ENCODE data around the gene GRAMD2A. TPM values are rescaled to one million over a fixed set of nuclear protein-coding genes. Genes with fewer than 3 reads are reported as not detected.

Gene GRAMD2A
- total RNA-seq, 2 experiments from 2014 or later, result 0.11 TPM; not detected in 1

DNA sequence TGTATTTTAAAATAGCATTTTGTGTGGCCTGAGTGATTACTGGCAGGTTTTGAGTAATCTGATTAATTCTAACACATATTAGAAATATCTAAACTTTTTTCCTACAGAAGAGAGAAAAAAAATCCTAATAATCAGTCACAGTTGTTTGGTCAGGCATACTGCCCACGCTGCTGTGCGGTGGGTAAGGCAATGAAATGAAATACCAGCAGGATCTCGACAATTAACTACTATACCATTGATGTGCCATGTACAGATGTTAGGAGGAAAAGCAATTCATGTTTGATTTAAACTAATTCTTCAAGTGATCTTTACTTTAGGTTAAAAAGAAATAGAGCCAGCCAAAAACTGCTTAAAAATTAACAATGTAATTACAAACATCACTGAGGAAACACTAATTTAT, 5.2 kb downstream of the GRAMD2A start:
- intact Hi-C loops (cut with DNase I, micrococcal nuclease), result no loop called here
- Mint-ChIP-seq H3K4me3 (no peak overlapping the region), H3K36me3 (ENCODE audit: low read depth) (no peaks in the 10 kb centered on the region)

DNA sequence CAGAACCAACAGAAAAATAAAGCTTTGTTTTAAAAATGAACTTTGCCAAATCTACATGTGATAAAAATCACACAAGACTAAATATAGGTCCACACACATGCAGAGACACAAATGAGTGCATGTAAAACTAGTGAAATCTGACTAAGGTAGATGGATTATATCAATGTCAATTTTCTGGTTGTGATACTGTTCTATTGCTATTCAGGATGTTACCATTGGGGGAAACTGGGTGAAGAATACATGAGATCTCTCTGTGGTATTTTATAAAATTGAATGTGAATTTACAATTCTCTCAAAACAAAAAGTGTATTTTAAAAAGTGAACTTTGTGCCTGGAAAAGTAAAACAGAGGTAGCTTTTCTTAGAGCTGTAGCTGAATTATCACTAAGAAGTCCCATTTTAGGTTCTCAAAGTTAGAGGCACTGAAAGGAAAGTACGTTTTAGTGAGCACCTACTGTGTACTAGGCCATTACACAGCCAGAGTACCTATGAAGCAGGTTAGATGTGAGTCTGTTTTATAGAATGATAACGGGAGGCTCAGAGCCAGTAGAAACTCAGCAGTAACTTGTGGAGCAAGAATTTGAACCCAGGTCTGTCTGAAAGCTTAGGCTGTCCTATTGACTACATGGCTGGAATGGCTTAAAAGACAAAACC, 8.2 kb downstream of the GRAMD2A start:
- H3K4me1 Mint-ChIP-seq, result no peaks in the 10 kb centered on the region
- H3K27me3 Mint-ChIP-seq, result peaks cover 13% of the 10 kb centered on the region
- ATAC-seq (no peak), DNase-seq (no peak)
- H3K27ac Mint-ChIP-seq, result no peak overlapping the region
- POLR2A ChIA-PET, result no interaction called here
- no peak overlapping the region for H3K4me3 Mint-ChIP-seq
- CTCF ChIA-PET, result interaction anchor here (0.6 to 2.1 kb wide), 3 partner anchors 12 to 157 kb away, joined by 3 to 7 read pairs (median 3); no protein-coding TSS in a partner anchor
- no peaks in the 10 kb centered on the region for H3K9me3 Mint-ChIP-seq (ENCODE audit: low read depth)
- intact Hi-C loops (cut with DNase I, micrococcal nuclease), result no loop called here
- H3K36me3 Mint-ChIP-seq (ENCODE audit: low read depth), result no peaks in the 10 kb centered on the region

More for the DNA sequence above, 5.2 kb downstream of the GRAMD2A start:
- Mint-ChIP-seq H3K27me3 (peaks cover 12% of the 10 kb centered on the region), H3K9me3 (ENCODE audit: low read depth) (no peaks in the 10 kb centered on the region), H3K4me1 (no peaks in the 10 kb centered on the region), H3K27ac (no peak overlapping the region)
- CTCF ChIA-PET, result interaction anchor here (0.7 kb wide), 1 partner anchor 311 kb away, joined by 4 read pairs; no protein-coding TSS in a partner anchor
- ATAC-seq (no peak), DNase-seq (no peak)
- POLR2A ChIA-PET, result no interaction called here

DNA sequence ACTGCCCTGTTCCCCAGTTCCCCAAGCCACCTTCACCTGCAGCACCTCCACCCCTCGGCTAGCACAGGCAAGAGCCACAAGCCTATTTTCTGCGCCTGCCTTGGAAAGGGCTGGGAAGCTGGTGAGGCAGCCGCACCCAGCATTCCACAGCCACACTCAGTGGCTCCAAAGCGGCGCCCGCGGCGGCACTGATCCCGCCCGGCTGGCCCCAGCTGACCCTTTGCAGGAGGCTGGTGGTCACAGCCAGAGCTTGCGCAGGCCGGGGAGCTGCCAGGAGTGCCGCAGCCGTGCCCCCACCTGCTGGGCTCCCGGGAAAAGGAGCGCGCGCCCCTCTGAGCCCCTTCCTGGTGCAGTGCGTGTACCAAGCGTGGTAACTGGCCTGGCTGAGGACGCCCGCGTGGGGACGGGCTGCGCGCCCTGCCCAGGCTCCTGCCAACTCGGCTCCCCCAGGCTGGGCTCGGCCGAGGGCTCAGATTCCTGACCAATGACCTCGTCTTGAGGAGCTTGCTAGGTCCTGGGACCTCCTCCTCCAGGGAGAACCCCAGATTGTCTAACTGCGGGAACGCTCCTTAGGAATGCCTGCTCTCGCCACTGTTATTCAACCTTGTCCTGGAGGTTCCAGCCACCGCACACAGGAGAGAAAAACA, 13.3 kb downstream of the GRAMD2A start:
- ATAC-seq, result no peak
- no peak for DNase-seq

DNA sequence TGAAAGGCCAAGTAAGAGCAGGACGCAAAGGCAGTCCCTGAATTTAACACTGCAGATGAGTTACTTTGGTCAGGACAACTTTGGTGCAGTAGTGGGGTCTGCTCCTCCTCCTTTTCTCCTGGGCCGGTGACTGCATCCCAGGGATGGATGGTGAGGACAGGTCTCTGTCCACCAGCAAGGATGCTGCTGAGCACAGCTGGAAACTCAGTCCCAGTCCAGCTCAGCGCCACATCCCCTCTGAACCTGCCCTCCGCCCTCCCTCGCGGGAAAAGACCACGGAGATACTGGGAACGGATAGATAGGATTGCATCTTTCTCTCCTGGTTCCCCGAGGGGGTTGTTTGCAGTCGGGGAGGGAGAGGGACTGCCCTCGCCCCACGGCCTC, 13.8 kb downstream of the GRAMD2A start:
- no peak for ATAC-seq
- CTCF ChIA-PET, result no interaction called here

More for the DNA sequence above, 13.3 kb downstream of the GRAMD2A start:
- Mint-ChIP-seq H3K36me3 (ENCODE audit: low read depth) (no peaks in the 10 kb centered on the region), H3K27me3 (peaks cover 33% of the 10 kb centered on the region), H3K4me3 (no peak overlapping the region), H3K9me3 (ENCODE audit: low read depth) (no peaks in the 10 kb centered on the region), H3K4me1 (no peaks in the 10 kb centered on the region), H3K27ac (no peak overlapping the region)
- ChIA-PET CTCF (interaction anchor here (0.7 kb wide), 1 partner anchor 97 kb away, joined by 4 read pairs; no protein-coding TSS in a partner anchor), POLR2A (interaction anchor here (0.7 kb wide), 1 partner anchor 448 kb away, joined by 3 read pairs; no protein-coding TSS in a partner anchor)
- intact Hi-C loops (cut with DNase I, micrococcal nuclease), result no loop called here

DNA sequence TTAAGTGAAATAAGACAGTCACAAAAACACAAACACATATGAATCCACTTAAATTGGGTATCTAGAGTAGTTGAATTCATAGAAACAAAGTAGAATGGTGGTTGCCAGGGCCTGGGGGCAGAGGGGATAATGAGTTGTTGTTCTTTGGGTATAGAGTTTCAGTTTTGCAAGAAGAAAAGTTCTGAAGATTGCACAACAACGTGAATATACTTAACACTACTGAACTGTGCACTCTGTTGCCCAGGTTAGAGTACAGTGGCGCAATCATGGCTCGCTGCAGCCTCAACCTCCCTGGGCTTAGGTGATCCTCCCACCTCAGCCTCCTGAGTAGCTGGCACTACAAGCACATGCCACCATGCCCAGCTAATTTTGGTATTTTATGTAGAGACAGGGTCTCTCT, 14.9 kb downstream of the GRAMD2A start:
- POLR2A ChIA-PET, result no interaction called here
- no peak overlapping the region for H3K27ac Mint-ChIP-seq
- CTCF ChIA-PET, result no interaction called here
- intact Hi-C loops (cut with DNase I, micrococcal nuclease), result no loop called here
- no peak overlapping the region for H3K4me3 Mint-ChIP-seq
- peaks cover 30% of the 10 kb centered on the region for H3K27me3 Mint-ChIP-seq
- no peaks in the 10 kb centered on the region for H3K4me1 Mint-ChIP-seq
- ATAC-seq (no peak), DNase-seq (no peak)
- H3K9me3 Mint-ChIP-seq (ENCODE audit: low read depth), result no peaks in the 10 kb centered on the region
- H3K36me3 Mint-ChIP-seq (ENCODE audit: low read depth), result no peaks in the 10 kb centered on the region

More for the DNA sequence above, 13.8 kb downstream of the GRAMD2A start:
- intact Hi-C loops (cut with DNase I, micrococcal nuclease), result no loop called here
- H3K27me3 Mint-ChIP-seq, result peaks cover 30% of the 10 kb centered on the region
- no peak for DNase-seq
- no peaks in the 10 kb centered on the region for H3K36me3 Mint-ChIP-seq (ENCODE audit: low read depth)
- POLR2A ChIA-PET, result interaction anchor here (0.7 kb wide), 1 partner anchor 447 kb away, joined by 3 read pairs; no protein-coding TSS in a partner anchor
- no peaks in the 10 kb centered on the region for H3K4me1 Mint-ChIP-seq
- H3K9me3 Mint-ChIP-seq (ENCODE audit: low read depth), result no peaks in the 10 kb centered on the region
- H3K27ac Mint-ChIP-seq, result no peak overlapping the region
- H3K4me3 Mint-ChIP-seq, result no peak overlapping the region

DNA sequence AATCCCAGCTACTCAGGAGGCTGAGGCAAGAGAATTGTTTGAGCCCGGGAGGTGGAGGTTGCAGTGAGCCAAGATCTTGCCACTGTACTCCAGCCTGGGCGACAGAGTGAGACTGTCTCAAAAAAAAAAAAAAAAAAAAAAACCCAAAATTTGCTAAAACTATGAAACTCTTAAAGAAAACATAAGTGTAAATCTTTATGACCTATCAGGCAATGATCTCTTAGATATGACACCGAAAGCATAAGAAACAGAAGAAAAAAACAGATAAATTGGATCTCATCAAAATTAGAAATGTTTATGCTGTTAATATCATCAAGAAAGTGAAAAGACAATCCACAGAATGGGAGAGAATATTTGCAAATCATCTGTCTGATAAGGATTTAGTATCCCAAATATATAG, 15.3 kb downstream of the GRAMD2A start:
- ATAC-seq, result no peak
- no peak for DNase-seq
- ChIA-PET POLR2A (no interaction called here), CTCF (interaction anchor here (0.6 to 1.0 kb wide), 2 partner anchors 26 to 1134 kb away, joined by 3 read pairs; no protein-coding TSS in a partner anchor)
- Mint-ChIP-seq H3K27ac (no peak overlapping the region), H3K4me3 (no peak overlapping the region), H3K27me3 (peaks cover 30% of the 10 kb centered on the region), H3K4me1 (no peaks in the 10 kb centered on the region), H3K36me3 (ENCODE audit: low read depth) (no peaks in the 10 kb centered on the region), H3K9me3 (ENCODE audit: low read depth) (no peaks in the 10 kb centered on the region)
- intact Hi-C loops (cut with DNase I, micrococcal nuclease), result no loop called here

DNA sequence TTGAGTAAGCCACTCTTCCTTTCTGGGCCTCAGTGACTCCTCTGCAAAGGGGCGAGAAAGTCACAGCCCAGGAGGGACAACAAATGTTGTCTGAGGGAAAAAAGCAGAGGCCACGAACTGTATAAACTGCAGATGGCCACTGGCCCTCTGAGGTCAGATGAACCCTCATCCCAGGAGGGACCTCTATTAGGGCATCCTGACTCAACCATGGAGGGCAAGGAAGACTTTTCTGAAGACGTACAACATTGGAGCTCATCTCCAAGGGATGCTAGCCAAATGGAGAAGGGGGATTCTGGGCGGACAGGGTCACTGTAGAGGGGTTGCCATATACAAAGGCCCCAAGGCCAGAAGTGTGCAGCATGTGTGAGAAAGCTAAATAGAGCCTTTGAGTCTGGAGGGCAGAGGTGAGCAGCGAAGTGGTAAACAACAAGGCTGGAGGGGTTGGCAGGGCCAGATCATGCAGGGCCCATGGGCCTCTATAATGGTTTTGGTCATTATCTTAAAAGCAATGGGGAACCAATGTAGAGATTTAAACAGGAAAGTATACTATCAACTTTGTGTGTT, 16.7 kb downstream of the GRAMD2A start:
- ChIA-PET CTCF (interaction anchor here (1.0 kb wide), 1 partner anchor 24 kb away, joined by 3 read pairs; no protein-coding TSS in a partner anchor), POLR2A (interaction anchor here (0.7 kb wide), 1 partner anchor 221 kb away, joined by 3 read pairs; no protein-coding TSS in a partner anchor)
- peaks cover 30% of the 10 kb centered on the region for H3K27me3 Mint-ChIP-seq

DNA sequence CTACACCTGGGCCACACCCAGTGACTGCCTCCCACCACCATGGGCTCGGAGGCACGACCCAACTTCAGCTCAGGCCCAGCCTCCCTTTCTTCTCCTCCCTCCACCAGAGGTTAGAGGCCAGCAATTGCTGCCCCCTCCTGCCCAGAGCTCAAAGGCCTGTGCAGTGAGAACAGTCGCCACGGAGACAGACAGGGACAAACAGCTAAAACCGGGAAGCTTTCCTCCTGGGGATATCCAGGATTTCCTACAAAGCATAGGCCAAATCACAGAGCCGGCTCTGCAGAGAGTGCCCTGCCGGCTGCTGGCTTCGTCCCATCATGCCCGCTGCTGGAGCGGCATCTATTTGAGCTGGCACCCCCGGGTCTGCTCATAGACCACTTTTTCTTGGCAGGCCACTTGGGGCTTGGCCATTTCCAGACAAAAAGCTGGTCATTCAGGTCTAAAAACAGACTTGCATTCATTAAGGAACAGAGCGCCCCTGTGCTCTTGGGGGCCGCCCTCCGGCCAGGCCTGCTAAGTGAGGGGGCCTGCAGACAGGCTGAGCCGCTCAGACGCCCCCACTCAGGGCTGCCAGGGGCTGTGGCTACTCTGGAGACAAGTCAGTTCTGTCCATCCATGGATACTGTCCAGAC, 17.5 kb downstream of the GRAMD2A start:
- Mint-ChIP-seq H3K27ac (no peak overlapping the region), H3K4me3 (no peak overlapping the region), H3K4me1 (no peaks in the 10 kb centered on the region), H3K27me3 (peaks cover 25% of the 10 kb centered on the region), H3K36me3 (ENCODE audit: low read depth) (no peaks in the 10 kb centered on the region), H3K9me3 (ENCODE audit: low read depth) (no peaks in the 10 kb centered on the region)
- DNase-seq (no peak), ATAC-seq (no peak)
- intact Hi-C loops (cut with DNase I, micrococcal nuclease), result no loop called here
- ChIA-PET POLR2A (no interaction called here), CTCF (no interaction called here)

More for the DNA sequence above, 16.7 kb downstream of the GRAMD2A start:
- Mint-ChIP-seq H3K36me3 (ENCODE audit: low read depth) (no peaks in the 10 kb centered on the region), H3K4me1 (no peaks in the 10 kb centered on the region), H3K4me3 (no peak overlapping the region), H3K9me3 (ENCODE audit: low read depth) (no peaks in the 10 kb centered on the region), H3K27ac (no peak overlapping the region)
- ATAC-seq (no peak), DNase-seq (no peak)
- intact Hi-C loops (cut with DNase I, micrococcal nuclease), result no loop called here

DNA sequence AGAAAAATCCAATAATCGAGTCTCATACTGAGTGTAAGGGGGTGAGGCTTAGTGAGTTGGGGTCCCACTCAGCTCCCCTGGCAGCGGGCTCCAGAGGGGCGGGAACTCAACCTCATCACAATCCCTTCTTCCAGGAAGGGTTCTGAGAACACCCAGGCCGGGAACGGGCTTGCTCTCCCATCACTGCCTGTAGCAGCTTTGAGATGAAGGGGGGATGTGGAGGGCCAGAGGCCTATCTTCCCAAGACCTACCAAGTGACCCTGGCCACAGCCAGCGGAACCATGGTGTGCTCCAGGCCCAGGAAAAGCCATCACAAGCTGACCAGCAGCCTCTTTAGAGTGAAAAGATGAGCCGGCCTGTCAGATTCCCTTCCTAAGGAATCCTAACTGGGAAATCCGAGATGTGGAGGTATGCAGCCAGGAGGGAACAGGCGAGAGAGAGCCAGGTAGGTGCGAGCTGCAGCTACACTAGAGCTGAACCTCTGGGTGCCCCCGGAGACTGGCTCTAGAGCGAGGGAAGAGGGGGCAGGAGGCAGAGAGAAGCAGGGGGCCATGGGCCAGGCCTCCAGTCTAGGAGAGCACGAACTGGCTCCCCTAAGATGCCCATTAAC, 18.5 kb downstream of the GRAMD2A start:
- intact Hi-C loops (cut with DNase I, micrococcal nuclease), result no loop called here
- ATAC-seq (no peak), DNase-seq (no peak)
- H3K27ac Mint-ChIP-seq, result no peak overlapping the region
- CTCF ChIA-PET, result no interaction called here
- no peaks in the 10 kb centered on the region for H3K36me3 Mint-ChIP-seq (ENCODE audit: low read depth)
- POLR2A ChIA-PET, result no interaction called here
- peaks cover 22% of the 10 kb centered on the region for H3K27me3 Mint-ChIP-seq
- no peak overlapping the region for H3K4me3 Mint-ChIP-seq
- no peaks in the 10 kb centered on the region for H3K4me1 Mint-ChIP-seq
- H3K9me3 Mint-ChIP-seq (ENCODE audit: low read depth), result no peaks in the 10 kb centered on the region

DNA sequence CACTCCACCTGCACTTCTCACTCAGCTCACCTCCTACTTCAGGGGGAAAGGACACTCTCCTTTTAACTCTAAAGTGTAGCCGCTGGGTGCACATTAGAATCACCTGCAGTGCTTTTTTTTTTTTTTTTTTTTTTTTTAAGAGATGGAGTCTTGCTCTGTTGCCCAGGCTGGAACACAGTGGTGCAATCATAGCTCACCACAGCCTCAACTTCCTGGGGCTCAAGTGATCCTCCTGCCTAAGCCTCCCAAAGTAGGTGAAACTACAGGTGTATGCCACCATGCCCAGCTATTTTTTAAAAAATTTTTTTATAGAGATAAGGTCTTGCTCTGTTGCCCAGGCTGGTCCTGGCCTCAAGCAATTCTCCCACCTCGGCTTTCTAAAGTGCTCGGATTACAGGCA, 20.8 kb downstream of the GRAMD2A start:
- DNase-seq, result no peak
- no peak for ATAC-seq
- ChIA-PET CTCF (no interaction called here), POLR2A (no interaction called here)
- H3K4me1 Mint-ChIP-seq, result no peaks in the 10 kb centered on the region
- no peak overlapping the region for H3K27ac Mint-ChIP-seq
- peaks cover 8% of the 10 kb centered on the region for H3K27me3 Mint-ChIP-seq
- H3K9me3 Mint-ChIP-seq (ENCODE audit: low read depth), result no peaks in the 10 kb centered on the region
- intact Hi-C loops (cut with DNase I, micrococcal nuclease), result no loop called here
- no peak overlapping the region for H3K4me3 Mint-ChIP-seq
- no peaks in the 10 kb centered on the region for H3K36me3 Mint-ChIP-seq (ENCODE audit: low read depth)

DNA sequence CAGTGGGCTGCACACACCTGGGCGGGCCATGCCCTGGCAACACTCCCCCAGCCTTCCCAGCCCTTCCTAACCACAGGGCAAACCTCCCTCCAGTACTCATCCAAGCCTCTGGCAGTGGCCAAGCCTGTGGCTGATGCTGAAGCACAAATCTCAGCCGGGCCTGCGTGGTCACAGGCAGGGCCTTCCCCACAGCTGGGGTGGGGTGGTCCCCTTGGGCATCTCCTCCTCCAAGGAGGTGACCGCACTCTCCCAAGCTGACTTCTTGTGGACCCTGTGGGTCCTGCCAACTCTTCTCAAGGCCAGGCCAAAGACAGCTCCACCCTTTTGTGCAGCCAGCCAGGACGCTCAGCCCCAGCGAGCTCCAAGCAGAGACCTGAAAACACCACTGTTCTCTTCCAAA, 21.4 kb downstream of the GRAMD2A start:
- H3K27me3 Mint-ChIP-seq, result peaks cover 3% of the 10 kb centered on the region
- no peak overlapping the region for H3K4me3 Mint-ChIP-seq
- CTCF ChIA-PET, result interaction anchor here (0.7 kb wide), 3 partner anchors 27 to 1393 kb away, joined by 3 read pairs; no protein-coding TSS in a partner anchor
- H3K27ac Mint-ChIP-seq, result no peak overlapping the region
- H3K9me3 Mint-ChIP-seq (ENCODE audit: low read depth), result no peaks in the 10 kb centered on the region
- no peaks in the 10 kb centered on the region for H3K4me1 Mint-ChIP-seq
- no peak for DNase-seq
- H3K36me3 Mint-ChIP-seq (ENCODE audit: low read depth), result no peaks in the 10 kb centered on the region
- POLR2A ChIA-PET, result no interaction called here
- no peak for ATAC-seq
- intact Hi-C loops (cut with DNase I, micrococcal nuclease), result no loop called here
